Keratinocyte (primary cell): Measurements from ENCODE around the gene UTF1.

Experiments used
- CTCF ChIP-seq, 3 experiments: IDR thresholded peaks in 1 of 3; conservative IDR thresholded peaks in 1 of 3; optimal IDR thresholded peaks in 1 of 3; 2 replicates in 2 of 3; 3 replicates in 1 of 3; pipeline versions ENCODE3 to v1.5.1; 2011; ENCODE audit warnings: low read length in 3 of 3, mild to moderate bottlenecking in 3 of 3, moderate library complexity in 2 of 3, control low read depth in 1 of 3, inconsistent platforms in 1 of 3; ENCODE audit not compliant: insufficient read depth in 2 of 3; ENCODE audit errors: extremely low read depth in 1 of 3
- EZH2 ChIP-seq: IDR thresholded peaks from one replicate; pipeline ENCODE4 v1.6.1; 2012; ENCODE audit warnings: inconsistent platforms, mild to moderate bottlenecking, low read length, moderate library complexity

DNA sequence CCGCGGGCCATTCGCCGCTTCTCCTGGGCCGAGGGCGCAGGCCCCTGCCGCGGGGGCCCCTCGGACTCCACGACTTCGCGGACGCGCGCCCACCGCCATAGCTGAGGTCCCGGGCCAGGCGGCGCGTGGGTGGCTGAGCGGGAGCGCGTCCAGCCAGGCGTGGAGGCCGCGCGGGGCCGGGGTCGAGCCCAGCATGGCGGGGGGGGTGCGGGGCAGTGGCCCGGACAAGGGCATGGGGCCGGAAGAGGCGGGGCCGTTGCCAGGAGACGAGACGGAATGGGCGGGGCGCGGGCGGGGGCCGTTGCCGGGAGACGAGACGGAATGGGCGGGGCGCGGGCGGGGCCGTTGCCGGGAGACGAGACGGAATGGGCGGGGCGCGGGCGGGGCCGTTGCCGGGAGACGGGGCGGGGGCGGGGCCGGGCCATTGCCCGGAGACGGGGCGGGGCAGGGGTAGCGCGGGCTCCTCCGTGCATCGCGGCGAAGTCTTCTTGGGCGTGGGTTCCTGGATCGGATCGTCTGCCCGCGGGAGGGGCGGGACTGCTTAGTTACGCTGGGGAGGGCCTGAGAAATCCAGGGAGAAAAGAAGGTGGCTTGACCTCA is 31.8 kb downstream of the UTF1 start:
- TF ChIP-seq CTCF (optimal IDR thresholded peaks at IDR 0.05 in 1 of 3, IDR thresholded peaks at IDR 0.05 in 1 of 3, conservative IDR thresholded peaks at IDR 0.05 in 1 of 3; ENCODE audit: extremely low read depth in 1 of 3, insufficient read depth in 2 of 3, low read length in 3 of 3) = no peak
- TF ChIP-seq EZH2 = no peak
